Heart left ventricle (tissue), 16 donors: ENCODE measurements around the gene CLMP. TPM values are rescaled to one million over a fixed set of nuclear protein-coding genes. Genes with fewer than 3 reads are reported as not detected.
A peak's percentile ranks its signal among the peaks of the same experiment; 100 is the strongest.

Experiments used
- ATAC-seq, 4 donors: fragments of 200-7000 bp; cut with Tn5 transposase; one replicate each; pipeline ENCODE4 v1.9.1; 2020 to 2022; ENCODE audit warnings: moderate library complexity in 4 of 4, mild to moderate bottlenecking in 3 of 4, moderate number of reproducible peaks in 1 of 4
- DNase-seq, 5 donors: peaks; one replicate each; pipeline ENCODE4 v3.0.0-alpha.2; 2020
- H3K27ac ChIP-seq, 12 donors: fragments of 200-600 bp; sonication (generic) in 4 of 12; one replicate each; pipeline versions ENCODE4 v1.5.0 to v1.8.0; 2016 to 2022; ENCODE audit warnings: mild to moderate bottlenecking in 2 of 12
- H3K27me3 ChIP-seq, 9 donors: fragments of 200-600 bp; sonication (generic) in 2 of 9; one replicate each; pipeline versions ENCODE4 v1.5.1 to v1.8.0; 2016 to 2022; ENCODE audit warnings: mild to moderate bottlenecking in 3 of 9
- H3K36me3 ChIP-seq, 9 donors: fragments of 200-600 bp; sonication (generic) in 2 of 9; one replicate each; pipeline versions ENCODE4 v1.5.0 to v1.8.0; 2018 to 2022; ENCODE audit warnings: mild to moderate bottlenecking in 2 of 9
- H3K4me1 ChIP-seq, 12 donors: fragments of 200-600 bp; sonication (generic) in 4 of 12; one replicate each; pipeline versions ENCODE4 v1.5.0 to v1.8.0; 2016 to 2022; ENCODE audit warnings: mild to moderate bottlenecking in 3 of 12
- H3K4me3 ChIP-seq, 12 donors: fragments of 200-600 bp; sonication (generic) in 4 of 12; one replicate each; pipeline versions ENCODE4 v1.5.0 to v1.8.0; 2017 to 2022; ENCODE audit warnings: mild to moderate bottlenecking in 9 of 12, moderate library complexity in 4 of 12
- H3K9me3 ChIP-seq, 12 donors: fragments of 200-600 bp; sonication (generic) in 4 of 12; one replicate each; pipeline versions ENCODE4 v1.5.0 to v1.8.0; 2016 to 2022; ENCODE audit warnings: mild to moderate bottlenecking in 1 of 12
- CTCF ChIP-seq, 12 donors: fragments of 200-600 bp; sonication (generic) in 4 of 12; IDR thresholded peaks; one replicate each; pipeline versions ENCODE4 v1.5.0 to v1.8.0; 2018 to 2022; ENCODE audit warnings: antibody characterized with exemption in 12 of 12, mild to moderate bottlenecking in 5 of 12
- POLR2A ChIP-seq, 2 donors: fragments of 450-650 bp; IDR thresholded peaks; one replicate each; pipeline ENCODE4 v1.6.1; 2017; ENCODE audit warnings: antibody characterized with exemption in 2 of 2, mild to moderate bottlenecking in 2 of 2, moderate library complexity in 2 of 2
- WGBS, 4 donors: extraction: QIAGEN DNeasy Blood & Tissue Kit in 2 of 4; methylation state at CpG; one replicate each; pipeline versions ENCODE4 v1.1.5 to v1.1.7; 2013 to 2018; 5-methylcytosine and 5-hydroxymethylcytosine counted together
- intact Hi-C, 10 donors: fragments of 100-400 bp; cut with DNase I; formaldehyde crosslinking; loops; one replicate each; pipeline versions ENCODE4 v1.11.1 to v1.14.2; 2022
- polyA plus RNA-seq, 2 donors: library from polyadenylated mRNA; stranded (reverse); fragments of 200-250 nt; gene quantifications; one replicate each; pipeline ENCODE4 v1.2.3, GENCODE V29; 2013
- total RNA-seq, 9 donors: library from RNA; depleted of rRNA in 2 of 9; stranded (reverse); fragments of >200 nt in 2 of 9; fragmentation: NEBNext Ultra II Directional in 3 of 9; extraction: Animal tissue kit (Norgen Biotek cat#: 25700) in 3 of 9; gene quantifications; one replicate each; pipeline versions ENCODE4 v1.1.0 to v1.2.4, GENCODE V29; 2016 to 2023
- donor health status: ischemic (EF 13 %, LVEDD 7.1; RV severe dilation, severe dysfunction).
- donor health status: healthy with polysubstance abuse.
- donor health status: DM: no; HTN: yes; CAD: no.
- donor health status: DM: no; HTN: no; CAD: no.
- donor health status: ischemic (EF 25% LVEDD 6.9; RV normal size, moderate dysfunction).
- donor health status: ischemic (EF 25% LVEDD 5.7; RV mildly dilated, moderate dysfunction).
- donor health status: healthy.
- donor health status: DM: yes; HTN: yes; CAD: no.
- donor health status: ischemic (EF 35%, LVEDD 5.7; RV mildly dilated, moderate dysfunction).
- donor health status: nonischemic (EF 11% LVEDD 7.7; RV severe dilation, severe dysfunction).
- donor health status: DM: yes; HTN: yes; CAD: no.
- donor health status: PGD.
- donor health status: ischemic (EF 29% LVEDD 5.4; RV normal size, mild dysfunction).
- donor health status: nonischemic (EF 23%, LVEDD 6.1; RV moderate dilation, normal function).

Gene CLMP
- total and polyA plus RNA-seq, 11 donors: 1.9 to 18.4 (median 5.8) TPM

GRCh38 chr11:123191939-123192338, 3.1 kb downstream of the CLMP start:
- intact Hi-C loops: no loop called here
- no peak for TF ChIP-seq POLR2A (IDR thresholded peaks at IDR 0.05)
- TF ChIP-seq CTCF (IDR thresholded peaks at IDR 0.05): no peak
- no peaks in the 10 kb centered on the region for H3K9me3 ChIP-seq
- peaks cover 5 to 88% (median 42%) of the 10 kb centered on the region in 9 donors for H3K27me3 ChIP-seq
- no peak for DNase-seq
- no peaks in the 10 kb centered on the region for H3K36me3 ChIP-seq
- H3K4me1 ChIP-seq: peaks cover 0 to 20% (median 10%) of the 10 kb centered on the region in 12 donors
- ATAC-seq: no peak
- WGBS, 4 donors: 76 to 84% (median 80%) methylated on average over 2 of the region's 2 CpGs
- H3K27ac ChIP-seq: peak overlapping the region in 1 of 12 donors; percentile 91
- H3K4me3 ChIP-seq: no peak overlapping the region

- Histone ChIP-seq H3K27me3 (peaks cover 12 to 84% (median 38%) of the 10 kb centered on the region in 9 donors), H3K9me3 (no peaks in the 10 kb centered on the region), H3K36me3 (no peaks in the 10 kb centered on the region), H3K4me1 (peaks cover 0 to 11% (median 3%) of the 10 kb centered on the region in 12 donors), H3K27ac (peak overlapping the region in 1 of 12 donors; percentile 91), H3K4me3 (no peak overlapping the region)
- intact Hi-C loops: no loop called here
- 77 to 89% (median 83%) methylated on average over 3 of the region's 3 CpGs for WGBS, 4 donors
- ATAC-seq: no peak
- TF ChIP-seq CTCF (IDR thresholded peaks at IDR 0.05): no peak
- TF ChIP-seq POLR2A (IDR thresholded peaks at IDR 0.05): no peak
- DNase-seq: no peak
These were observed 4.5 kb downstream of the CLMP start for GRCh38 chr11:123190518-123190917.

GRCh38 chr11:123188508-123189165, 6.4 kb downstream of the CLMP start:
- peaks cover 4 to 85% (median 28%) of the 10 kb centered on the region in 9 donors for H3K27me3 ChIP-seq
- DNase-seq (no peak), ATAC-seq (peak in 2 of 4 donors; percentile 73 to 76)
- no peaks in the 10 kb centered on the region for H3K9me3 ChIP-seq
- 36 to 48% (median 44%) methylated on average over 5 of the region's 5 CpGs for WGBS, 4 donors
- intact Hi-C loops: no loop called here
- peaks cover 0 to 6% (median 0%) of the 10 kb centered on the region in 12 donors for H3K4me1 ChIP-seq
- no peak overlapping the region for H3K4me3 ChIP-seq
- TF ChIP-seq CTCF (IDR thresholded peaks at IDR 0.05) (no peak), POLR2A (IDR thresholded peaks at IDR 0.05) (no peak)
- peak overlapping the region in 5 of 12 donors; percentile 9 to 74 (median 38) for H3K27ac ChIP-seq
- no peaks in the 10 kb centered on the region for H3K36me3 ChIP-seq

GRCh38 chr11:123187665-123188507, 7.2 kb downstream of the CLMP start:
- intact Hi-C loops: no loop called here
- Histone ChIP-seq H3K27me3 (peaks cover 4 to 84% (median 27%) of the 10 kb centered on the region in 9 donors), H3K27ac (peak overlapping the region in 6 of 12 donors; percentile 6 to 74 (median 33)), H3K9me3 (no peaks in the 10 kb centered on the region), H3K4me1 (peaks cover 0 to 6% (median 0%) of the 10 kb centered on the region in 12 donors), H3K36me3 (no peaks in the 10 kb centered on the region), H3K4me3 (no peak overlapping the region)
- ATAC-seq (peak in 3 of 4 donors; percentile 6 to 32 (median 14)), DNase-seq (no peak)
- WGBS, 4 donors: 34 to 42% (median 35%) methylated on average over 17 of the region's 17 CpGs
- TF ChIP-seq POLR2A (IDR thresholded peaks at IDR 0.05): no peak
- no peak for TF ChIP-seq CTCF (IDR thresholded peaks at IDR 0.05)
